Measurements from ENCODE around the gene LY6G5C. TPM values are rescaled to one million over a fixed set of nuclear protein-coding genes. Genes with fewer than 3 reads are reported as not detected.

The LY6G5C gene
- total RNA-seq, 2 donors from 2014 or later, result 1.2 to 4.9 TPM

GRCh38 chr6:31660381-31661261 lies 20.2 kb downstream of the LY6G5C start, which contains the start of gene C6orf47:
C6orf47 (minus strand) TSS chr6:31660778; CDS start chr6:31659947, 831 bp downstream.
- Histone ChIP-seq H3K9me3 (no peaks in the 10 kb centered on the region), H3K36me3 (peaks cover 21% of the 10 kb centered on the region), H3K27ac (peak within 1 kb of the TSS; percentile 81 to 89), H3K4me3 (peak within 1 kb of the TSS; percentile 71 to 83), H3K4me1 (peaks cover 0 to 55% of the 10 kb centered on the region in 2 donors), H3K27me3 (no peaks in the 10 kb centered on the region)
- TF ChIP-seq CTCF (IDR thresholded peaks at IDR 0.05), result no peak
- DNase-seq (ENCODE audit: low spot score), result peak; percentile 90

GRCh38 chr6:31659649-31660380 lies 21.1 kb downstream of the LY6G5C start:
- H3K4me3 ChIP-seq, result peak overlapping the region; percentile 71 to 83
- peaks cover 0 to 55% of the 10 kb centered on the region in 2 donors for H3K4me1 ChIP-seq
- no peak for DNase-seq (ENCODE audit: low spot score)
- no peaks in the 10 kb centered on the region for H3K9me3 ChIP-seq
- H3K36me3 ChIP-seq, result peaks cover 21% of the 10 kb centered on the region
- peak overlapping the region; percentile 81 to 89 for H3K27ac ChIP-seq
- no peak for TF ChIP-seq CTCF (IDR thresholded peaks at IDR 0.05)
- no peaks in the 10 kb centered on the region for H3K27me3 ChIP-seq

- Histone ChIP-seq H3K4me1 (peaks cover 0 to 50% of the 10 kb centered on the region in 2 donors), H3K9me3 (no peaks in the 10 kb centered on the region), H3K27me3 (no peaks in the 10 kb centered on the region), H3K36me3 (peaks cover 21% of the 10 kb centered on the region), H3K27ac (peak overlapping the region; percentile 81 to 89), H3K4me3 (peak overlapping the region; percentile 71 to 83)
- DNase-seq (ENCODE audit: low spot score), result no peak
- no peak for TF ChIP-seq CTCF (IDR thresholded peaks at IDR 0.05)
Observed at GRCh38 chr6:31658983-31659648, 21.8 kb downstream of the LY6G5C start.

GRCh38 chr6:31658158-31658688 lies 22.6 kb downstream of the LY6G5C start:
- H3K4me1 ChIP-seq, result peaks cover 0 to 48% of the 10 kb centered on the region in 2 donors
- no peak for TF ChIP-seq CTCF (IDR thresholded peaks at IDR 0.05)
- no peaks in the 10 kb centered on the region for H3K27me3 ChIP-seq
- DNase-seq (ENCODE audit: low spot score), result no peak
- peaks cover 21% of the 10 kb centered on the region for H3K36me3 ChIP-seq
- no peak overlapping the region for H3K4me3 ChIP-seq
- no peaks in the 10 kb centered on the region for H3K9me3 ChIP-seq
- H3K27ac ChIP-seq, result no peak overlapping the region

- Histone ChIP-seq H3K36me3 (peaks cover 21% of the 10 kb centered on the region), H3K4me3 (no peak overlapping the region), H3K27ac (no peak overlapping the region), H3K9me3 (no peaks in the 10 kb centered on the region), H3K27me3 (no peaks in the 10 kb centered on the region), H3K4me1 (peaks cover 0 to 43% of the 10 kb centered on the region in 2 donors)
- DNase-seq (ENCODE audit: low spot score), result no peak
- no peak for TF ChIP-seq CTCF (IDR thresholded peaks at IDR 0.05)
Observed at GRCh38 chr6:31657406-31658157, 23.3 kb downstream of the LY6G5C start.

Data from right atrium auricular region (tissue), 2 donors.